ENCODE data around the gene EVA1A.

DNA sequence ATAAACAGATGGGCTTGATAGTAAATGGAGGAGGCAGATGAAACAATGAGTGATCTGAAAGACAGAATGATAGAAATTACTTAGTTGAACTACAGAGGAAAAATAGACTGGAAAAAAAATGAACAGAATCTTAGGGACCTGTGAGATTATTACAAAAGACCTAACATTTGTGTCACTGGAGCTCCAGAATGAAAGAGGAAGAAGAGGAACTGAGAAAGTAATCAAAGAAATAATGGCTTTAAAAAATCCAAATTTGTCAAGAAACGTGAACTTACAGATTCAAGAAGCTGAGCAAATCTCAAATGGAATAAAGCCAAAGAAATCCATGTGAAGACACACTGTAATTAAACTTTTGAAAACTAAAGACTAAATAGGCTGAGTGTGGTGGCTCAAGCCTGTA, 28.3 kb downstream of the EVA1A start:
- no peak for TF ChIP-seq CTCF (conservative IDR thresholded peaks at IDR 0.05; ENCODE audit: low read length)
- no peak for TF ChIP-seq EZH2phosphoT487 (IDR thresholded peaks at IDR 0.05; ENCODE audit: borderline replicate concordance, low read depth, low read length)
